Thyroid gland (tissue), 4 donors: Measurements from ENCODE around the gene HEPACAM2. TPM values are rescaled to one million over a fixed set of nuclear protein-coding genes. Genes with fewer than 3 reads are reported as not detected.

Source experiments
- DNase-seq, 2 donors: peaks; one replicate each; pipeline ENCODE4 v3.0.0-alpha.2; 2019
- H3K27ac ChIP-seq, 3 donors: fragments of 200-600 bp; sonication (generic); 1 replicate in 2 of 3; 2 replicates in 1 of 3; pipeline ENCODE4 v1.5.1; 2016 to 2019; ENCODE audit warnings: mild to moderate bottlenecking in 1 of 3, moderate library complexity in 1 of 3
- H3K27me3 ChIP-seq: fragments of 200-600 bp; sonication (generic); one replicate; pipeline ENCODE4 v1.5.1; 2019
- H3K36me3 ChIP-seq, 2 donors: fragments of 200-600 bp; sonication (generic); one replicate each; pipeline ENCODE4 v1.5.1; 2016 to 2019
- H3K4me1 ChIP-seq, 2 donors: fragments of 200-600 bp; sonication (generic); one replicate each; pipeline ENCODE4 v1.5.1; 2017 to 2019
- H3K4me3 ChIP-seq, 3 donors: fragments of 200-600 bp; sonication (generic); replicated peaks in 1 of 3; 1 replicate in 2 of 3; 2 replicates in 1 of 3; pipeline ENCODE4 v1.5.1; 2016; ENCODE audit warnings: mild to moderate bottlenecking in 1 of 3
- H3K9me3 ChIP-seq: fragments of 200-600 bp; sonication (generic); one replicate; pipeline ENCODE4 v1.5.1; 2017
- POLR2A ChIP-seq, 2 donors: fragments of 450-650 bp; IDR thresholded peaks; one replicate each; pipeline ENCODE4 v1.6.1; 2017; ENCODE audit warnings: antibody characterized with exemption in 2 of 2, mild to moderate bottlenecking in 2 of 2, moderate library complexity in 1 of 2
- WGBS, 2 donors: methylation state at CpG; one replicate each; pipeline ENCODE4 v1.1.5; 2017; 5-methylcytosine and 5-hydroxymethylcytosine counted together
- intact Hi-C: fragments of 100-400 bp; cut with DNase I; formaldehyde crosslinking; loops from one replicate; pipeline ENCODE4 v1.15.1; 2023
- total RNA-seq, 4 donors: library from RNA; depleted of rRNA; stranded (reverse); fragments of >200 nt; gene quantifications; one replicate each; pipeline ENCODE4 v1.2.3, GENCODE V29; 2016
- TF ChIP-seq, protein P1 (sequence below), 6 experiments: fragments of 200-600 bp in 3 of 6; fragments of 450-650 bp in 3 of 6; sonication (generic) in 3 of 6; IDR thresholded peaks; one replicate each; pipeline ENCODE4 v1.5.1; 2016 to 2019; ENCODE audit warnings: antibody characterized with exemption in 6 of 6, mild to moderate bottlenecking in 2 of 6, inconsistent platforms in 1 of 6, moderate library complexity in 1 of 6

HEPACAM2 gene
- total RNA-seq, 4 donors from 2014 or later: 0.13 to 0.22 TPM; not detected in 2

DNA sequence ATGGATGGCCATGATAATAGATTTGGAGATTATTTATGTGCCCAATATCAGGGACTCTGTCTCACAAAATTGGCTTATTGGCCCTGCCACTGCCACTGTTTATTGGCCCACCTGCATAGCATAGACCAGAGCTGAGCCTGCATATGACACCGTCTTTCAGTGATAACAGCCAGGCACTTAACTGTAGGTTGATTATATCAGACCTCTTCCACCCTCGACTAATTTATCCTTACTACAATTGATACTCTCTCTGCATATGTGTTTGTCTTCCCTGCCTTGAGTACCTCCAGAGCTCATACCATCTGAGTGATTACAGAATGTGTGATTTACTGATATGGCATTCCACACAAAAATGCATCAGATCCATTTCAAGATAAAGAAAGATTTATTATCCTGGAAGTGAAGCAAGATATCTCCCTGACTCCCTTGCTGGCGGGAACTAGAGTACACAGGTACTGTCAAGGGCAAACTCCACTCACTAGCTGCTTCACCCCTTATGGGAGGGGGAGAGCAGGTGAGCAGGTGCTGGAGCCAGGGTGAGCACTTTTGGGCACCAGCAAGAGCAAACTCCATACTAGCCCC is 65.0 kb downstream of the HEPACAM2 start:
- no peak for TF ChIP-seq POLR2A (IDR thresholded peaks at IDR 0.05)
- TF ChIP-seq, protein P1, sequence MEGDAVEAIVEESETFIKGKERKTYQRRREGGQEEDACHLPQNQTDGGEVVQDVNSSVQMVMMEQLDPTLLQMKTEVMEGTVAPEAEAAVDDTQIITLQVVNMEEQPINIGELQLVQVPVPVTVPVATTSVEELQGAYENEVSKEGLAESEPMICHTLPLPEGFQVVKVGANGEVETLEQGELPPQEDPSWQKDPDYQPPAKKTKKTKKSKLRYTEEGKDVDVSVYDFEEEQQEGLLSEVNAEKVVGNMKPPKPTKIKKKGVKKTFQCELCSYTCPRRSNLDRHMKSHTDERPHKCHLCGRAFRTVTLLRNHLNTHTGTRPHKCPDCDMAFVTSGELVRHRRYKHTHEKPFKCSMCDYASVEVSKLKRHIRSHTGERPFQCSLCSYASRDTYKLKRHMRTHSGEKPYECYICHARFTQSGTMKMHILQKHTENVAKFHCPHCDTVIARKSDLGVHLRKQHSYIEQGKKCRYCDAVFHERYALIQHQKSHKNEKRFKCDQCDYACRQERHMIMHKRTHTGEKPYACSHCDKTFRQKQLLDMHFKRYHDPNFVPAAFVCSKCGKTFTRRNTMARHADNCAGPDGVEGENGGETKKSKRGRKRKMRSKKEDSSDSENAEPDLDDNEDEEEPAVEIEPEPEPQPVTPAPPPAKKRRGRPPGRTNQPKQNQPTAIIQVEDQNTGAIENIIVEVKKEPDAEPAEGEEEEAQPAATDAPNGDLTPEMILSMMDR (IDR thresholded peaks at IDR 0.05): no peak
- no peaks in the 10 kb centered on the region for H3K9me3 ChIP-seq
- no peaks in the 10 kb centered on the region for H3K36me3 ChIP-seq
- no peak overlapping the region for H3K27ac ChIP-seq
- H3K27me3 ChIP-seq: no peaks in the 10 kb centered on the region
- intact Hi-C loops: no loop called here
- H3K4me1 ChIP-seq: no peaks in the 10 kb centered on the region
- H3K4me3 ChIP-seq: no peak overlapping the region
- WGBS, 2 donors: 77 to 90% methylated on average over 3 of the region's 3 CpGs
- DNase-seq: no peak

DNA sequence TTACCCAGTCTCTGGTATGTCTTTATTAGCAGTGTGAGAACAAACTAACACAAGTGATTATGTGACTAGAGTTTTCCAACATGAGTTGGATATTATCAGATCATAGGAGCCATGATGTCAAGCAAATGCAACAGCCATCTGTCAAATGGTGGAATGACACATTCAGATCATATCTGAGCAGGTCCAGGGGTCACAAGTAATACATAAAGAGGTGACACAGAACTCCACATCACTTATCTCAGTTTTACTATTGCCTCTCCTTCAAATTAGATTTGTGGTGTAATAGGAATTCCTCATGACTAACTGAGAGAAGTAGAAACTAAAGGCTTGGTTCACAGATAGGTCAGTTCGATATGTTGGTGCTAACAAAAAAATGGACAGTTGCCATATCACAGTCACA is 65.9 kb downstream of the HEPACAM2 start:
- no peaks in the 10 kb centered on the region for H3K9me3 ChIP-seq
- H3K27me3 ChIP-seq: no peaks in the 10 kb centered on the region
- no peak overlapping the region for H3K27ac ChIP-seq
- no peak for DNase-seq
- H3K4me1 ChIP-seq: no peaks in the 10 kb centered on the region
- intact Hi-C loops: no loop called here
- no peak overlapping the region for H3K4me3 ChIP-seq
- no peak for TF ChIP-seq POLR2A (IDR thresholded peaks at IDR 0.05)
- TF ChIP-seq, protein P1 (IDR thresholded peaks at IDR 0.05): no peak
- WGBS, 2 donors: 64 to 78% methylated on average over 1 of the region's 1 CpG
- no peaks in the 10 kb centered on the region for H3K36me3 ChIP-seq

DNA sequence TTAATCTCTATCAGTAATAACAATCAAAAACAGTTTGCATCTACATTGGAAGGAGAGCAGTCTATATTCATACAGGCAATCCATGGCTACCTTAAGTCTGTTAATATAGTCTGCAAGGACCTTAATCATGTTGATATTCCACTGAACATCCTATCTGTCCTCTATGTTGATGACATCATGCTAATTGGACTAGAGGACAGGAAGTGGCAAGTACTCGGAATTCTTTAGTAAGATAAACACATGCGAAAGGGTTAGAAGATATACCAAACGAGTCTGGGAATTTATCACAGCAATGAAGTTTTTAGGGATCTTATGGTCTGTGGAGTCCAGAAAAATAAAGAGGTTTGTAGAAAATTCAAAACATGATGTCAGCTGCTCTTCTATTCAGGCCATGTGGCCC is 66.8 kb downstream of the HEPACAM2 start:
- no peaks in the 10 kb centered on the region for H3K9me3 ChIP-seq
- no peak for DNase-seq
- 68 to 69% methylated on average over 3 of the region's 3 CpGs for WGBS, 2 donors
- H3K4me1 ChIP-seq: no peaks in the 10 kb centered on the region
- intact Hi-C loops: no loop called here
- no peaks in the 10 kb centered on the region for H3K36me3 ChIP-seq
- H3K27me3 ChIP-seq: no peaks in the 10 kb centered on the region
- no peak overlapping the region for H3K4me3 ChIP-seq
- TF ChIP-seq POLR2A (IDR thresholded peaks at IDR 0.05): no peak
- TF ChIP-seq, protein P1 (IDR thresholded peaks at IDR 0.05): no peak
- H3K27ac ChIP-seq: no peak overlapping the region

DNA sequence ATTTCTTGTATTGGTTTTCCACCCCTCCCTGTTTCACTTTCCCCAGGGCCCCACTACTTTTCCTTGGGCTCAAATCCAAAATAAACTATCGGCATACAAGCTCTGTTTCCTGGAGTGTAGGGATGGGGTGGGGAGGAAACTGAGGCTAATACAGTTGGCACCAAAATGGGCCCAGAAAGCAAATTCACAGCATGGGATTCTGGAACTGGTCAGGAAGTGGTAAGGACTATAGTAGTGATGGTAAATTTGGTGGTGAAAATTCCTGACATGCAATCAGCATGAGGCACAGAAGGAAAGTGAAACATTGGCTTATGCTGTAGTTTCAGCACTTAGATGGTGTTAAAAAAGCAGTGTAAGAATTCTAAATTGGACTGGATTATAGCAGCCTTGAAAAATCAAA is 69.4 kb downstream of the HEPACAM2 start:
- Histone ChIP-seq H3K4me1 (no peaks in the 10 kb centered on the region), H3K36me3 (no peaks in the 10 kb centered on the region), H3K9me3 (no peaks in the 10 kb centered on the region), H3K4me3 (no peak overlapping the region), H3K27ac (no peak overlapping the region), H3K27me3 (no peaks in the 10 kb centered on the region)
- no peak for DNase-seq
- intact Hi-C loops: no loop called here
- WGBS, 2 donors: 63 to 67% methylated on average over 1 of the region's 1 CpG
- TF ChIP-seq POLR2A (IDR thresholded peaks at IDR 0.05): no peak
- TF ChIP-seq, protein P1 (IDR thresholded peaks at IDR 0.05): no peak

DNA sequence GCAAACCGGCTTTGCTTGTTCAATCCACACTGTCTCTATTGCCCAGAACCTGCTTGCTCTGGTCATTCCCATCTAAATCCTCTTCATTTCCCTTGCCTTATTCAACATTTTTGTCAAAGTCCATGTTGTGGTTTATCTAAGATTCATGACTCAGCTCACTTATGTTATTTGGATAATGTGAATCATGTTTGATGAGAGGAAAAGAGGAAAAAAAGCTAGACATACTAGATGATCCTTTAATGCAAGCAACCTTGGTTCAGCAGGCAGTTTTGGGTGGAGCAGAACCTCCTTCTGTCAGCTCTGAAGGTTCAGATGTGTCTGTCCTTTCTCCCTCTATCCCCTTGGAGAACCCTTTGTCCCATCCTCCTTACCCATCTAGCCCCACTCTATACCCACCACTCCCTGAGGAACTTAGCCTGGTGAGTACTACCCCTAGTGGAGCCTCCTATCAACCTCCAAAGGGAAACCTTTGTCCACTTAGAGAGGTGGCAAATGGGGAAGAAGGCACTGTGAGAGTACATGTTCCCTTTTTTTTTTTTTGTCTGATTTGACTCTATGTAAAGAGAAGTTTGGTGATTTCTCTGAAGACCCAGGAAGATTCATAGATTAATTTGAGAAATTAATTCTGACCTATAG is 76.0 kb downstream of the HEPACAM2 start:
- Histone ChIP-seq H3K27me3 (no peaks in the 10 kb centered on the region), H3K4me1 (peaks cover 0 to 4% of the 10 kb centered on the region in 2 donors), H3K27ac (no peak overlapping the region), H3K9me3 (no peaks in the 10 kb centered on the region), H3K4me3 (no peak overlapping the region), H3K36me3 (no peaks in the 10 kb centered on the region)
- DNase-seq: no peak
- WGBS, 2 donors: 63 to 71% methylated on average over 1 of the region's 1 CpG
- no peak for TF ChIP-seq POLR2A (IDR thresholded peaks at IDR 0.05)
- TF ChIP-seq, protein P1 (IDR thresholded peaks at IDR 0.05): no peak
- intact Hi-C loops: no loop called here
